ENCODE measurements around the gene GPLD1. TPM values are rescaled to one million over a fixed set of nuclear protein-coding genes. Genes with fewer than 3 reads are reported as not detected.

GPLD1 gene
- total RNA-seq, 4 donors from 2014 or later = 0.27 to 1.9 (median 0.64) TPM

DNA sequence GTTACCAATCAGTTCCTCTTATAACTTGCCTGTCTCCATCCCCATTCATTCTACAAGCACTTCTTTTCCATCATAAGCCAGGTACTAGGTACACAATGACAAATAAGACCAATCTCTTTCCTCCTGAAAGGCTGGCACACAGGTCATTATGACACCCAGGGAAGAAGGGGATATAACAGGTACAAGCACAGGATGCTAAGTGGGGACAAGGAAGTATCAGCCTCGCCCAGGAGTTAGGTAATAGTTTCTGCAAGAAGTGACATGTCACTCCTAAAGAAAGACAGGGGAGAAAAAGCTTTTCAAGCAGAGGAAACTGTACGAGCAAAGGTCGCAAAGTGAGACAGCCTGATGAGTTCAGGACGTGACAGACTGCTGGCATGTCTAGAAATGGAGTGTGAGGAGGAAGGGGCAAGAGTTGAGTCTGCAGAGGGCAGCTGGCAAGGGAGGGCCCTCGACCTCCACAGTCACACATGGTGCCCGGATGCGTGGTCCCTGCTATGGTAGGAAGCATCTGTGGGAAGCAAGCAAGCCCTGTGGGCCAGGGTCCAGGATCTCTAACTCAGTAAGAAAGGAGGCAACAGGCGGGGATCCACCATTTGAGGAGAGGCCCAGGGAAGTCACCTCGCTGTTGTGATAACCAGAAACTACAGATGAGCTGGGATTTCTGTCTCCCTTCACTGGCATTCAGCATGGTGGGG lies 40.4 kb downstream of the GPLD1 start:
- WGBS, 2 donors = 42 to 57% methylated on average over 9 of the region's 9 CpGs
- Histone ChIP-seq H3K4me3 (no peak overlapping the region), H3K9me3 (no peaks in the 10 kb centered on the region), H3K36me3 (no peaks in the 10 kb centered on the region), H3K27me3 (no peaks in the 10 kb centered on the region), H3K4me1 (peaks cover 4 to 13% (median 12%) of the 10 kb centered on the region in 3 donors), H3K27ac (peak overlapping the region in 3 of 4 donors; percentile 71 to 73 (median 72))
- TF ChIP-seq, protein P1, sequence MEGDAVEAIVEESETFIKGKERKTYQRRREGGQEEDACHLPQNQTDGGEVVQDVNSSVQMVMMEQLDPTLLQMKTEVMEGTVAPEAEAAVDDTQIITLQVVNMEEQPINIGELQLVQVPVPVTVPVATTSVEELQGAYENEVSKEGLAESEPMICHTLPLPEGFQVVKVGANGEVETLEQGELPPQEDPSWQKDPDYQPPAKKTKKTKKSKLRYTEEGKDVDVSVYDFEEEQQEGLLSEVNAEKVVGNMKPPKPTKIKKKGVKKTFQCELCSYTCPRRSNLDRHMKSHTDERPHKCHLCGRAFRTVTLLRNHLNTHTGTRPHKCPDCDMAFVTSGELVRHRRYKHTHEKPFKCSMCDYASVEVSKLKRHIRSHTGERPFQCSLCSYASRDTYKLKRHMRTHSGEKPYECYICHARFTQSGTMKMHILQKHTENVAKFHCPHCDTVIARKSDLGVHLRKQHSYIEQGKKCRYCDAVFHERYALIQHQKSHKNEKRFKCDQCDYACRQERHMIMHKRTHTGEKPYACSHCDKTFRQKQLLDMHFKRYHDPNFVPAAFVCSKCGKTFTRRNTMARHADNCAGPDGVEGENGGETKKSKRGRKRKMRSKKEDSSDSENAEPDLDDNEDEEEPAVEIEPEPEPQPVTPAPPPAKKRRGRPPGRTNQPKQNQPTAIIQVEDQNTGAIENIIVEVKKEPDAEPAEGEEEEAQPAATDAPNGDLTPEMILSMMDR (IDR thresholded peaks at IDR 0.05) = no peak
- intact Hi-C loops (cut with DNase I) = no loop called here
- no peak for DNase-seq

DNA sequence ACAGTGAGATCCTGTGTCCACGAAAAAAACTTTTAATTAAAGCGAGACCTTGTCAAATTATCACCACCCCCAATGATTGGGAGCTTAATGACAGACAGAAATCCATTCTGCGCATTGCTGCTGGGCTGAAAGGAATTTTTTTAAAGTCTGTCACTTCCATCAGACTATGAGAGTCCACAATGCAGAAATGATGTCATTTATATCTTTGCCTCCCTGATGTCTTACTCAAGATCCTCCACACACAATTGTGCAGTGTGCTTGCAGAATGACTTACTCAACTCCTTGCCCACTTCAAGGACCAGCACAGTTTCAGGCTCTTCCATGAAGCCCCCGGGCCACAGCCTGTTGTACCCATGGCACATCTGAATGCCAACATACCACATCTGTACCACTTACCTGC lies 41.0 kb downstream of the GPLD1 start:
- no peaks in the 10 kb centered on the region for H3K36me3 ChIP-seq
- no peak for DNase-seq
- no peak for TF ChIP-seq POLR2A (IDR thresholded peaks at IDR 0.05)
- TF ChIP-seq, protein P1 (IDR thresholded peaks at IDR 0.05) = no peak
- peaks cover 4 to 18% (median 12%) of the 10 kb centered on the region in 3 donors for H3K4me1 ChIP-seq
- H3K4me3 ChIP-seq = no peak overlapping the region
- peak overlapping the region in 3 of 4 donors; percentile 71 to 73 (median 72) for H3K27ac ChIP-seq
- H3K9me3 ChIP-seq = no peaks in the 10 kb centered on the region
- WGBS, 2 donors = 71 to 76% methylated on average over 4 of the region's 4 CpGs
- H3K27me3 ChIP-seq = no peaks in the 10 kb centered on the region
- intact Hi-C loops (cut with DNase I) = no loop called here

DNA sequence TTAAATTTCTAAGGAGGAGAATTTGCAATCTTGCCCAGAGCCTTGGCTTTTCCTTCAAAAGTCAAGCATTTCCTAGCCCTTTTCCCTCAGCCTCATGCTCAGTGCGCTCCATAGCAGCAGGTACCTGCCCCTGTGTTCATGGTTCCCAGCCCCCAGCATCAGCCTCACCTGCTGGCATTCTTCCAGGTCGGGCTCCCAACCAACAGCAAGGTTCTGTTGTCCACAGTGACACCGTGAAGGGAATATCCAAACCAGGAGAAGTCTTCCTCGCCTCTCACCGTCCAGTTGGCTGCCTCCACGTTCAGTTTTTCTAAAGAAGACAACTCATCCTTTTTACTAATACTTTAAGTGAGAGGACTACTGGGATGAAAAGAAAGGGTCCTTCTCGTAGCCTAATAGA lies 42.7 kb downstream of the GPLD1 start:
- no peak overlapping the region for H3K4me3 ChIP-seq
- TF ChIP-seq, protein P1 (IDR thresholded peaks at IDR 0.05) = no peak
- no peak for TF ChIP-seq POLR2A (IDR thresholded peaks at IDR 0.05)
- H3K4me1 ChIP-seq = peaks cover 4 to 19% (median 12%) of the 10 kb centered on the region in 3 donors
- H3K27me3 ChIP-seq = no peaks in the 10 kb centered on the region
- no peaks in the 10 kb centered on the region for H3K9me3 ChIP-seq
- WGBS, 2 donors = 76 to 84% methylated on average over 7 of the region's 7 CpGs
- intact Hi-C loops (cut with DNase I) = no loop called here
- no peak overlapping the region for H3K27ac ChIP-seq
- H3K36me3 ChIP-seq = no peaks in the 10 kb centered on the region
- no peak for DNase-seq

DNA sequence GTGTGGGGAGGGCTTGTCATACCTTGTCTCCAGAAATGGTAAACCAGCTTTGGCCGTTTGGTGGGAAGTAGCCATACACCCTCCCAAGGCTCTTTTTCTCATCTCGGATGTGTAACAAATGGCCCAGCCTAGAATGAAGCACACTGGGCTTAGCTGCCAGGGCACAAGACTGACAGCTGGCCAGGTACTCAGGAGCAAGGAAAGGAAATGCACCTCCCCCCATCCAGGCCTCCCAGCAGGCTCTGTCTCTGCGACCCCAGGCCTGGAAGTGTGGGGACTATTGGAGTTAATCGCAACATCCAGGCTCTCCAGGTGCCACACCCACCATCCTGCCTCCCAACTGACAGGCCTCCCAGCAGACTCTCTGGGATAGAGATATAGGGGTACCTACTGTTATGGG lies 43.7 kb downstream of the GPLD1 start:
- DNase-seq = no peak
- no peaks in the 10 kb centered on the region for H3K36me3 ChIP-seq
- WGBS, 2 donors = 68 to 71% methylated on average over 3 to 4 of the region's 4 CpGs

DNA sequence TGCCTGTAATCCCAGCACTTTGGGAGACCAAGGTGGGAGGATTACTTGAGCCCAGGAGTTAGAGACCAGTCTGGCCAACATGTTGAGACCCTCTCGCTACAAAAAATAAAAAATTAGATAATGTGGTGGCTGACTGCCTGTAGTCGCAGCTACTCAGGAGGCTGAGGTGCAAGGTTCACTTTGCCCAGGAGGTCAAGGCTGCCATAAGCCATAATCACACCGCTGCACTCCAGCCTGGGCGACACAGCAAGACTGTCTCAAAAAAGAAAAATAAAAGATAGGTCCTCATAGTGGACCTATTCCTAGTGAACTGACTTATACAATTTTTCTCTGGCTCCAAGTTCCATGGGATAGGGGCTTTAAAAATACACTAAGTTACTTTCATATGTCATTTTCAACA lies 44.8 kb downstream of the GPLD1 start:
- Histone ChIP-seq H3K36me3 (no peaks in the 10 kb centered on the region), H3K4me3 (no peak overlapping the region), H3K27me3 (no peaks in the 10 kb centered on the region), H3K4me1 (peaks cover 4 to 18% (median 12%) of the 10 kb centered on the region in 3 donors), H3K9me3 (no peaks in the 10 kb centered on the region), H3K27ac (no peak overlapping the region)
- TF ChIP-seq, protein P1 (IDR thresholded peaks at IDR 0.05) = no peak
- no peak for TF ChIP-seq POLR2A (IDR thresholded peaks at IDR 0.05)
- 96 to 98% methylated on average over 4 of the region's 4 CpGs for WGBS, 2 donors
- no peak for DNase-seq
- intact Hi-C loops (cut with DNase I) = no loop called here

More for the DNA sequence above, 43.7 kb downstream of the GPLD1 start:
- Histone ChIP-seq H3K4me3 (no peak overlapping the region), H3K4me1 (peaks cover 4 to 19% (median 12%) of the 10 kb centered on the region in 3 donors), H3K27me3 (no peaks in the 10 kb centered on the region), H3K9me3 (no peaks in the 10 kb centered on the region), H3K27ac (no peak overlapping the region)
- TF ChIP-seq, protein P1 (IDR thresholded peaks at IDR 0.05) = no peak
- TF ChIP-seq POLR2A (IDR thresholded peaks at IDR 0.05) = no peak
- intact Hi-C loops (cut with DNase I) = no loop called here
